Neural crest cell (in vitro differentiated cells): ENCODE measurements around the gene COX7A1. TPM values are rescaled to one million over a fixed set of nuclear protein-coding genes. Genes with fewer than 3 reads are reported as not detected.
A peak's percentile ranks its signal among the peaks of the same experiment; 100 is the strongest.

Experiments
- DNase-seq: peaks from one replicate; pipeline ENCODE4 v3.0.0; 2021; ENCODE audit warnings: low read depth, mixed read lengths, low spot score
- H3K27ac Mint-ChIP-seq: one replicate; pipeline ENCODE4 v1.8.0; 2021; ENCODE audit warnings: mild to moderate bottlenecking, mixed read lengths; ENCODE audit not compliant: unreplicated experiment
- H3K27me3 Mint-ChIP-seq: 2 replicates; pipeline ENCODE4 v1.8.0; 2021; ENCODE audit warnings: low read depth, mild to moderate bottlenecking, mixed read lengths
- H3K36me3 Mint-ChIP-seq: 2 replicates; pipeline ENCODE4 v1.8.0; 2021; ENCODE audit warnings: low read depth, mild to moderate bottlenecking, mixed read lengths
- H3K4me1 Mint-ChIP-seq: 2 replicates; pipeline ENCODE4 v1.8.0; 2021; ENCODE audit warnings: mixed read lengths
- H3K4me3 Mint-ChIP-seq: one replicate; pipeline ENCODE4 v1.8.0; 2021; ENCODE audit warnings: mild to moderate bottlenecking, mixed read lengths
- H3K9me3 Mint-ChIP-seq: 2 replicates; pipeline ENCODE4 v1.8.0; 2021; ENCODE audit warnings: mixed read lengths
- CTCF ChIP-seq: fragments of 200-600 bp; sonication (generic); conservative IDR thresholded peaks from 2 replicates; pipeline ENCODE4 v1.5.0; 2021; ENCODE audit warnings: antibody characterized with exemption, mild to moderate bottlenecking
- total RNA-seq: library from RNA; stranded (reverse); gene quantifications from 2 replicates; pipeline ENCODE4 v1.2.1, GENCODE V29; 2021

COX7A1 gene
- total RNA-seq, 1 donor from 2014 or later: not detected

- Mint-ChIP-seq H3K27ac (no peak within 1 kb of the TSS), H3K36me3 (peaks cover 10% of the 10 kb centered on the region), H3K9me3 (no peaks in the 10 kb centered on the region), H3K4me3 (peak within 1 kb of the TSS; percentile 50), H3K27me3 (peaks cover 5% of the 10 kb centered on the region), H3K4me1 (peaks cover 22% of the 10 kb centered on the region)
- DNase-seq: no peak
- TF ChIP-seq CTCF: no peak
These were observed 41.6 kb downstream of the COX7A1 start, which contains the start of gene OVOL3 for GRCh38 chr19:36110487-36111199. Gene OVOL3 (plus strand): TSS chr19:36111143. CDS start chr19:36111203, 60 bp downstream.

- H3K27ac Mint-ChIP-seq: no peak overlapping the region
These were observed 43.6 kb downstream of the COX7A1 start for GRCh38 chr19:36108684-36109083.

GRCh38 chr19:36106991-36107390 lies 45.3 kb downstream of the COX7A1 start:
- no peaks in the 10 kb centered on the region for H3K9me3 Mint-ChIP-seq
- H3K36me3 Mint-ChIP-seq: peaks cover 3% of the 10 kb centered on the region
- no peaks in the 10 kb centered on the region for H3K4me1 Mint-ChIP-seq
- no peak overlapping the region for H3K27ac Mint-ChIP-seq
- DNase-seq: no peak
- peak overlapping the region; percentile 59 for H3K4me3 Mint-ChIP-seq
- TF ChIP-seq CTCF: no peak
- no peaks in the 10 kb centered on the region for H3K27me3 Mint-ChIP-seq

More at GRCh38 chr19:36108684-36109083, 43.6 kb downstream of the COX7A1 start:
- peak overlapping the region; percentile 71 for H3K4me3 Mint-ChIP-seq
- no peaks in the 10 kb centered on the region for H3K9me3 Mint-ChIP-seq
- H3K36me3 Mint-ChIP-seq: peaks cover 6% of the 10 kb centered on the region
- no peaks in the 10 kb centered on the region for H3K27me3 Mint-ChIP-seq
- H3K4me1 Mint-ChIP-seq: peaks cover 8% of the 10 kb centered on the region
- DNase-seq: no peak
- TF ChIP-seq CTCF: no peak

GRCh38 chr19:36106441-36106840 lies 45.8 kb downstream of the COX7A1 start:
- H3K4me3 Mint-ChIP-seq: no peak overlapping the region
- TF ChIP-seq CTCF: no peak
- no peaks in the 10 kb centered on the region for H3K9me3 Mint-ChIP-seq
- DNase-seq: no peak
- no peaks in the 10 kb centered on the region for H3K4me1 Mint-ChIP-seq
- no peak overlapping the region for H3K27ac Mint-ChIP-seq
- H3K27me3 Mint-ChIP-seq: no peaks in the 10 kb centered on the region
- peaks cover 3% of the 10 kb centered on the region for H3K36me3 Mint-ChIP-seq

- Mint-ChIP-seq H3K4me1 (no peaks in the 10 kb centered on the region), H3K4me3 (no peak overlapping the region), H3K27me3 (no peaks in the 10 kb centered on the region), H3K9me3 (no peaks in the 10 kb centered on the region), H3K36me3 (peaks cover 3% of the 10 kb centered on the region), H3K27ac (no peak overlapping the region)
- no peak for TF ChIP-seq CTCF
- DNase-seq: no peak
These were observed 48.2 kb downstream of the COX7A1 start for GRCh38 chr19:36103842-36104552.
